ENCODE data around the gene TMEM37.

TMEM37 gene

GRCh38 chr2:119436993-119437772, 5.5 kb downstream of the TMEM37 start:
- H3K36me3 ChIP-seq (ENCODE audit: insufficient read depth, low read length), result no peaks in the 10 kb centered on the region
- no peak overlapping the region for H3K27ac ChIP-seq (ENCODE audit: low read depth, low read length)
- no peak overlapping the region for H3K4me3 ChIP-seq (ENCODE audit: low read depth in 1 of 2, low read length in 2 of 2)
- H3K9ac ChIP-seq (ENCODE audit: low read length), result no peak overlapping the region
- H3K9me3 ChIP-seq (ENCODE audit: low read length), result no peaks in the 10 kb centered on the region
- peaks cover 4% of the 10 kb centered on the region for H3K4me1 ChIP-seq (ENCODE audit: insufficient read depth, low read length)
- no peaks in the 10 kb centered on the region for H3K27me3 ChIP-seq (ENCODE audit: control insufficient read depth in 1 of 2, insufficient read depth in 2 of 2, low read length in 2 of 2)

DNA sequence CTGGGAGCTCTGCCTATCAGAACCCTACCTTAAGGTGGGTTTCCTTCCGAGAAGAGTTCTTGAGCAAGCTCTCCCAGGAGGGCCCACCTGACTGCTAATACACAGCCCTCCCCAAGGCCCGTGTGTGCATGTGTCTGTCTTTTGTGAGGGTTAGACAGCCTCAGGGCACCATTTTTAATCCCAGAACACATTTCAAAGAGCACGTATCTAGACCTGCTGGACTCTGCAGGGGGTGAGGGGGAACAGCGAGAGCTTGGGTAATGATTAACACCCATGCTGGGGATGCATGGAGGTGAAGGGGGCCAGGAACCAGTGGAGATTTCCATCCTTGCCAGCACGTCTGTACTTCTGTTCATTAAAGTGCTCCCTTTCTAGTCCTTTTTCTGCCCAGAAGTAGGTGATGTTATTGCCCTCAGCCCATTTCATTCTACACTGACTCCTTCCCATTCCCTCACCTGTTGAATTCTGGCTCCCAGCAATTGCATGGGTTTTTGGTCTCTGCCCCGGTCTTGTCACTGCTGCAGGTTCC, 6.5 kb downstream of the TMEM37 start:
- H3K9ac ChIP-seq (ENCODE audit: low read length), result no peak overlapping the region
- H3K4me1 ChIP-seq (ENCODE audit: insufficient read depth, low read length), result no peaks in the 10 kb centered on the region
- no peaks in the 10 kb centered on the region for H3K9me3 ChIP-seq (ENCODE audit: low read length)
- H3K36me3 ChIP-seq (ENCODE audit: insufficient read depth, low read length), result no peaks in the 10 kb centered on the region
- no peak overlapping the region for H3K4me3 ChIP-seq (ENCODE audit: low read depth in 1 of 2, low read length in 2 of 2)
- no peak overlapping the region for H3K27ac ChIP-seq (ENCODE audit: low read depth, low read length)
- H3K27me3 ChIP-seq (ENCODE audit: control insufficient read depth in 1 of 2, insufficient read depth in 2 of 2, low read length in 2 of 2), result no peaks in the 10 kb centered on the region

- H3K4me1 ChIP-seq (ENCODE audit: insufficient read depth, low read length), result no peaks in the 10 kb centered on the region
- H3K27me3 ChIP-seq (ENCODE audit: control insufficient read depth in 1 of 2, insufficient read depth in 2 of 2, low read length in 2 of 2), result no peaks in the 10 kb centered on the region
- H3K4me3 ChIP-seq (ENCODE audit: low read depth in 1 of 2, low read length in 2 of 2), result no peak overlapping the region
- H3K36me3 ChIP-seq (ENCODE audit: insufficient read depth, low read length), result no peaks in the 10 kb centered on the region
- no peak overlapping the region for H3K27ac ChIP-seq (ENCODE audit: low read depth, low read length)
- no peaks in the 10 kb centered on the region for H3K9me3 ChIP-seq (ENCODE audit: low read length)
- H3K9ac ChIP-seq (ENCODE audit: low read length), result no peak overlapping the region
These were observed 7.2 kb downstream of the TMEM37 start for GRCh38 chr2:119438726-119439284.

DNA sequence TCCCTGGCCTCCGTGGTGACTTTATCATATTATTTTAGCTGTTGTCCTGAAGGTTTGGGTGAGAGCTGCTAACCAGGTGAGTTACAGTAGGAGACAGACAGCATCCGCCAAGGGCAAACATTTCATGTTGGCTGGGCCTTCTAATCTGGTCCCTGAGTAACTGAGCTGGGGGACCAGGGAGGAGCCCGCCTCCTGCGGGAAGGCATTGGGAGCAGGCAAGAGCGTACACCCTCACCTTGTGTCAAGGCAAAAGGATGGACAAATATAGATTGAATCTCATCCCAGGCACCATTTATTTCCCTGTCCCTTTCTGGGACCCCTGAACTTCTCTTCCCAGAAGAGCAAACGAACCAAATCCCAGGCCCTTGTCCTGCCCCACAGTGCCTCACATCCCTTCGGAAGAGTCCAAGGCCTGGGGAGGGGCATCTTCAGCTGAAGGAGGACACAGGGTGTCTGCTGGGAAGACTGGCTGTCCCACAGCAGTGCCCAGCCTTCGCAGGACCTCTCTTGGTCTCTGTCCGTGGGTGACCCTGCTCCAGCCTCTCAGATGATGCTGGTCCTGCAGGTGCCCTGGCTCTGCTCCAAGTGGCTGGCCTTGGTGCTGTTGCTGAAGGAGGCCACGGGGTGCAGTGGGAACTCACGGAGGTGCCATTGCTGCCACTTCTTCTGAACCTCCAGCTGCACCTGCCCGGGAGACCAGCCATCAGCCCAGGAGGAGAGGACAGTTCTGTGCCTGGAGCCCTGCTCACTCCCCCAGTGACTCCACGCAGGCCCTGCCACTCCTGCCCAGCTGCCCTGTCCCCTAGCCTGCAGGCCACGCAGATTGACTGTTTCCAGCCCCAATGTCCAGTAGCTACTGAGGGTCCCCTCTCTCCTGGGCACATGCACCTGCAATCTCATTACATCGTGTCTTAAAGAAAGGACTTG, 8.2 kb downstream of the TMEM37 start:
- no peak overlapping the region for H3K4me3 ChIP-seq (ENCODE audit: low read depth in 1 of 2, low read length in 2 of 2)
- H3K36me3 ChIP-seq (ENCODE audit: insufficient read depth, low read length), result no peaks in the 10 kb centered on the region
- no peak overlapping the region for H3K27ac ChIP-seq (ENCODE audit: low read depth, low read length)
- no peaks in the 10 kb centered on the region for H3K27me3 ChIP-seq (ENCODE audit: control insufficient read depth in 1 of 2, insufficient read depth in 2 of 2, low read length in 2 of 2)
- H3K4me1 ChIP-seq (ENCODE audit: insufficient read depth, low read length), result no peaks in the 10 kb centered on the region
- no peaks in the 10 kb centered on the region for H3K9me3 ChIP-seq (ENCODE audit: low read length)
- no peak overlapping the region for H3K9ac ChIP-seq (ENCODE audit: low read length)

- no peak overlapping the region for H3K9ac ChIP-seq (ENCODE audit: low read length)
- H3K27me3 ChIP-seq (ENCODE audit: control insufficient read depth in 1 of 2, insufficient read depth in 2 of 2, low read length in 2 of 2), result no peaks in the 10 kb centered on the region
- no peak overlapping the region for H3K27ac ChIP-seq (ENCODE audit: low read depth, low read length)
- H3K4me1 ChIP-seq (ENCODE audit: insufficient read depth, low read length), result no peaks in the 10 kb centered on the region
- no peaks in the 10 kb centered on the region for H3K9me3 ChIP-seq (ENCODE audit: low read length)
- no peak overlapping the region for H3K4me3 ChIP-seq (ENCODE audit: low read depth in 1 of 2, low read length in 2 of 2)
- no peaks in the 10 kb centered on the region for H3K36me3 ChIP-seq (ENCODE audit: insufficient read depth, low read length)
These were observed 8.8 kb downstream of the TMEM37 start for GRCh38 chr2:119440501-119440870.

- Histone ChIP-seq H3K36me3 (ENCODE audit: insufficient read depth, low read length) (no peaks in the 10 kb centered on the region), H3K9ac (ENCODE audit: low read length) (no peak overlapping the region), H3K27me3 (ENCODE audit: control insufficient read depth in 1 of 2, insufficient read depth in 2 of 2, low read length in 2 of 2) (no peaks in the 10 kb centered on the region), H3K4me1 (ENCODE audit: insufficient read depth, low read length) (no peaks in the 10 kb centered on the region), H3K4me3 (ENCODE audit: low read depth in 1 of 2, low read length in 2 of 2) (no peak overlapping the region), H3K9me3 (ENCODE audit: low read length) (no peaks in the 10 kb centered on the region), H3K27ac (ENCODE audit: low read depth, low read length) (no peak overlapping the region)
These were observed 9.2 kb downstream of the TMEM37 start for GRCh38 chr2:119440873-119441272.

DNA sequence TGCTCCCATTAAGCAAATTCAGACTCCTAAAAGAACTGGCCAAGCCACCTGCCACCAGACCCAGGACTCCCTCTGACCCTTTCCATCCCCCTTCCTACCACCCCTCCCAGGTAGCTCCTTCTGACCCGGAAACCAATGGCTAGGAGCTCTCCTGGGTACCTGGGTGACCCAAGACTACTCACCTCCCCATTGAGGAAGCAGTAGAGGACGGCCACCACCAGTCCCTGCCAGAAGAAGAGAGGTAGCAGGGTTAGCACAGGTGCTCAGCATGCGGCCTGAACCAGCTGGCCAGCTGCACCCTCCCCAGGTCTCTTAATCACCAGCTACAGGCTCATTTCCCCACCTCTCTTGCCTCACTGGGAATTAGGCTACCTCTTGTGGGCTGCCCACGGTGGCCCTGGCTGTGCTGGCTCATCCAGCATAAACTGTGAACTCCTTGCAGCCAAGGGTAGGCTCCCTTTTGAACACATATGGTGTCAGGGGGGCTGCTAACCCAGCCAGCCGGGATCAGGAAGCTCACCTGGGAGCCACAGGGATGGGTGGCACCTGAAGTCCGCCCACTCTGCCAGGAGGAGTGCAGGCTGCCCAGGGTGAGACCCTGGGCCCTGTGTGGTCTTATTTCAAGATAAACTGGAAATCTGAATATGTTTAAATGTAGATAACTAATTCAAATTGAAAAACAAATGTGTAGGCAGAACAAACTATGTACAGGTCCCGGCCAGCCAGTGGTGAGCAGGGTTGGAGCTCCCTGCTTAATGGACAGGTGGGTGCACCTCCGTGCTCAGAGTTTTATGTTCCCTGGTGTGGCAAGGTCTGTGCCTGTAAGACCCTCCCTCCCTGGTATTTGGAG, 9.9 kb downstream of the TMEM37 start:
- Histone ChIP-seq H3K4me1 (ENCODE audit: insufficient read depth, low read length) (no peaks in the 10 kb centered on the region), H3K4me3 (ENCODE audit: low read depth in 1 of 2, low read length in 2 of 2) (no peak overlapping the region), H3K27me3 (ENCODE audit: control insufficient read depth in 1 of 2, insufficient read depth in 2 of 2, low read length in 2 of 2) (no peaks in the 10 kb centered on the region), H3K36me3 (ENCODE audit: insufficient read depth, low read length) (no peaks in the 10 kb centered on the region), H3K9ac (ENCODE audit: low read length) (no peak overlapping the region), H3K27ac (ENCODE audit: low read depth, low read length) (no peak overlapping the region), H3K9me3 (ENCODE audit: low read length) (no peaks in the 10 kb centered on the region)

GRCh38 chr2:119442226-119442619, 10.6 kb downstream of the TMEM37 start:
- H3K4me3 ChIP-seq (ENCODE audit: low read depth in 1 of 2, low read length in 2 of 2), result no peak overlapping the region

DNA sequence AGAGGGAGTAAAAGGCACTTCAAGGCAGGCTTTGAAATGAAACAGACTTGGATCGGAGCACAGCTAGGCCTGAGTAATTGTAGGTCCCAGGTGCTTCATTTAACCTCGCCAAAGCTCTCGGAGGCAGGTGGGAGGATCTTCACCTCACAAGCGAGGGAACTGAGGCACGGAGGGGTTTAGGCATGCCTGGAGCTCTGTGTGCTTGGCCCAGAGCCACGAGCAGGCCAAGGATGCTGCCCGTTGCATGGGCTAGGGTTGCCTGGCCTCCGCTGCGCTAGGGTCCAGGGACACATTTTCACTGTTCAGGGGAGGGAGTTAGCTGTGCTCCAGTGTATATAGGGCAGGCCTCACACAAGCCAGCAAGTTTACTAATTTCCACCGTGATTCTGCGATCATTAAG, 11.2 kb downstream of the TMEM37 start:
- H3K27me3 ChIP-seq (ENCODE audit: control insufficient read depth in 1 of 2, insufficient read depth in 2 of 2, low read length in 2 of 2), result no peaks in the 10 kb centered on the region

More at GRCh38 chr2:119442226-119442619, 10.6 kb downstream of the TMEM37 start:
- no peaks in the 10 kb centered on the region for H3K36me3 ChIP-seq (ENCODE audit: insufficient read depth, low read length)
- H3K4me1 ChIP-seq (ENCODE audit: insufficient read depth, low read length), result no peaks in the 10 kb centered on the region
- no peaks in the 10 kb centered on the region for H3K27me3 ChIP-seq (ENCODE audit: control insufficient read depth in 1 of 2, insufficient read depth in 2 of 2, low read length in 2 of 2)
- no peaks in the 10 kb centered on the region for H3K9me3 ChIP-seq (ENCODE audit: low read length)
- H3K27ac ChIP-seq (ENCODE audit: low read depth, low read length), result no peak overlapping the region
- H3K9ac ChIP-seq (ENCODE audit: low read length), result no peak overlapping the region

GRCh38 chr2:119446037-119446436, 14.4 kb downstream of the TMEM37 start:
- no peak overlapping the region for H3K4me3 ChIP-seq (ENCODE audit: low read depth in 1 of 2, low read length in 2 of 2)
- no peak overlapping the region for H3K27ac ChIP-seq (ENCODE audit: low read depth, low read length)
- H3K27me3 ChIP-seq (ENCODE audit: control insufficient read depth in 1 of 2, insufficient read depth in 2 of 2, low read length in 2 of 2), result no peaks in the 10 kb centered on the region
- H3K36me3 ChIP-seq (ENCODE audit: insufficient read depth, low read length), result no peaks in the 10 kb centered on the region
- H3K9me3 ChIP-seq (ENCODE audit: low read length), result no peaks in the 10 kb centered on the region
- H3K9ac ChIP-seq (ENCODE audit: low read length), result no peak overlapping the region
- no peaks in the 10 kb centered on the region for H3K4me1 ChIP-seq (ENCODE audit: insufficient read depth, low read length)

More for the DNA sequence above, 11.2 kb downstream of the TMEM37 start:
- no peaks in the 10 kb centered on the region for H3K4me1 ChIP-seq (ENCODE audit: insufficient read depth, low read length)
- H3K27ac ChIP-seq (ENCODE audit: low read depth, low read length), result no peak overlapping the region
- no peak overlapping the region for H3K4me3 ChIP-seq (ENCODE audit: low read depth in 1 of 2, low read length in 2 of 2)
- H3K36me3 ChIP-seq (ENCODE audit: insufficient read depth, low read length), result no peaks in the 10 kb centered on the region
- H3K9me3 ChIP-seq (ENCODE audit: low read length), result no peaks in the 10 kb centered on the region
- H3K9ac ChIP-seq (ENCODE audit: low read length), result no peak overlapping the region

Data from muscle layer of colon (tissue), 2 donors.